ENCODE data around the gene GGA3.

DNA sequence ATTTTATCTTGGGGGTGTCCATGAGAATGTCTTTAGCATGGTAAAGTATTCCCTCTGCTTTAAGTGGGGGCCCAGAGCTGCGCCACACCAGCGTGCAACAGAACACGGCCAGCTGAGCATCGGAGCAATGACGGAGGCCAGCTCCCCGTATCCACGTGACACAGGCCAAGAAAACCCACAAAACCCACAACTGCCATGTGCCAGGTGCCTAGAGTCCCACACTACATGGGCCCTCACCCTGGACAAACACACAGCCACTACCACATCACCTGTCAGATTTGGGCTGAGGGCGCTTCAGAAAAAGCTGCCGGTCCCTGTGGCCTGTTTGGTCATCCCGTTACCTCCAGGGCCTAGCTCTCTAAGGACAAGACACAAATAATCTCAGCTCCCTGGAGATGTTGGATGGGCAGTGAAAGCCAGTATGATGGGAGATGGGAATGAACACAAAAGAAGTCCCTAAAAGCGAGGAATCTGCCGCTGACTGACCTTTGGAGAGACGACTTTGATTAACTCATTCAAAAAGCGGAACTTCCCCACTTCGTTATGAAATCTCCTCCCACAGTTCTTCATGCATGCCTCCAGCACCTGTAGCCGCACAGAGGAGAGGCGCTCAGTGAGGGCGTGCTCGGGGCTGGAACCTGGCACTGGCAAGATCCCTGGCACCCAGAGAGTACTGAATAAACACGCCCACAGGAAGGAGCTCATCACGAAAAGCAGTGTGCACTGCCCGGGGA, 17.1 kb downstream of the GGA3 start:
- TF ChIP-seq, protein P1, sequence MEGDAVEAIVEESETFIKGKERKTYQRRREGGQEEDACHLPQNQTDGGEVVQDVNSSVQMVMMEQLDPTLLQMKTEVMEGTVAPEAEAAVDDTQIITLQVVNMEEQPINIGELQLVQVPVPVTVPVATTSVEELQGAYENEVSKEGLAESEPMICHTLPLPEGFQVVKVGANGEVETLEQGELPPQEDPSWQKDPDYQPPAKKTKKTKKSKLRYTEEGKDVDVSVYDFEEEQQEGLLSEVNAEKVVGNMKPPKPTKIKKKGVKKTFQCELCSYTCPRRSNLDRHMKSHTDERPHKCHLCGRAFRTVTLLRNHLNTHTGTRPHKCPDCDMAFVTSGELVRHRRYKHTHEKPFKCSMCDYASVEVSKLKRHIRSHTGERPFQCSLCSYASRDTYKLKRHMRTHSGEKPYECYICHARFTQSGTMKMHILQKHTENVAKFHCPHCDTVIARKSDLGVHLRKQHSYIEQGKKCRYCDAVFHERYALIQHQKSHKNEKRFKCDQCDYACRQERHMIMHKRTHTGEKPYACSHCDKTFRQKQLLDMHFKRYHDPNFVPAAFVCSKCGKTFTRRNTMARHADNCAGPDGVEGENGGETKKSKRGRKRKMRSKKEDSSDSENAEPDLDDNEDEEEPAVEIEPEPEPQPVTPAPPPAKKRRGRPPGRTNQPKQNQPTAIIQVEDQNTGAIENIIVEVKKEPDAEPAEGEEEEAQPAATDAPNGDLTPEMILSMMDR (IDR thresholded peaks at IDR 0.05) = no peak
- TF ChIP-seq POLR2AphosphoS5 (IDR thresholded peaks at IDR 0.05) (no peak), POLR2A (IDR thresholded peaks at IDR 0.05) (no peak), EP300 (IDR thresholded peaks at IDR 0.05) (no peak)

Measured in stomach (tissue), 4 donors.